NCI-H460 (cell line): ENCODE results near the gene SIPA1L3. TPM values are rescaled to one million over a fixed set of nuclear protein-coding genes. Genes with fewer than 3 reads are reported as not detected.

Experiments
- DNase-seq: peaks from one replicate; pipeline ENCODE4 v3.0.0-alpha.2; 2016; ENCODE audit warnings: low read depth; ENCODE audit errors: extremely low read depth
- total RNA-seq: library from RNA; depleted of rRNA; stranded (reverse); fragments of >200 nt; shearing (Covaris generic); gene quantifications from 2 replicates; pipeline ENCODE4 v1.2.3, GENCODE V29; 2014

SIPA1L3 gene
- total RNA-seq, 1 experiment from 2014 or later = 3.4 TPM

GRCh38 chr19:38172001-38172400 is 265.0 kb downstream of the SIPA1L3 start:
- no peak for DNase-seq

GRCh38 chr19:38173291-38174041 is 266.5 kb downstream of the SIPA1L3 start:
- no peak for DNase-seq

DNA sequence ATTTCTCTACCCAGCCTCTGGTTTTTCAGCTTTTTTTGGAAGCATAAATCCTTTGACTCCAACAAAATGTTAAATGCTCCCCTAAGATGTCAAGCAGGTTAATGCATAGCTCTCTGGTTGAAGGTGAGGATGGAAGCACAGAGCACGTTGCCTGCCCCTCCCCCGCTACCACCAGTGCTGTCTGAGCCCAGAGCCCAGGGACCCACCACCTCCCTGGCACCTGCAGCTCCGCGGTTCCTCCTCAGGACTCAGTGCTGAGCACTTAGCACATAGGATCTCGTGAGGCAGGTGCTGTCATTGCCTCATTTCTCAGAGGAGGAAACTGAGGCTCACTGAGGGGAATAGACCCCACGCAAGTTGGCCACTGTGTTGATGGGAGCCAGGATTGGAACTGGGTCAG is 268.4 kb downstream of the SIPA1L3 start:
- no peak for DNase-seq

DNA sequence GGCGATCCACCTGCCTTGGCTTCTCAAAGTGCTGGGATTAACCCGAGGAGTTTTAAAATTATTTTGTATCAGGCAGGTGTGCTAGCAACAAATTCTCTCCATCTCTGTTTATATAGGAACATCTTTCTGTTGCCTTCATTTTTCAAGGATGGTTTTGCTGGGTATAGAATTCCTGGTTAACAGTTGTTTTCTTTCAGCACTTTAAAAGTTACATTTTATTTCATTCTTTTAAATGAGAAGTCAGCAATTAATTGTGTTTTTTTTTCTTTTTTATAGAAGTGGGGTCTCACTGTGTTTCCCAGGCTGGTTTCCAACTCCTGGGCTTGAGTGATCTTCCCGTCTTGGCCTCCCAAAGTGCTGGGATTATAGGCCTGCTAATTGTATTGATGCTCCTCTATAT is 273.1 kb downstream of the SIPA1L3 start:
- DNase-seq = no peak

DNA sequence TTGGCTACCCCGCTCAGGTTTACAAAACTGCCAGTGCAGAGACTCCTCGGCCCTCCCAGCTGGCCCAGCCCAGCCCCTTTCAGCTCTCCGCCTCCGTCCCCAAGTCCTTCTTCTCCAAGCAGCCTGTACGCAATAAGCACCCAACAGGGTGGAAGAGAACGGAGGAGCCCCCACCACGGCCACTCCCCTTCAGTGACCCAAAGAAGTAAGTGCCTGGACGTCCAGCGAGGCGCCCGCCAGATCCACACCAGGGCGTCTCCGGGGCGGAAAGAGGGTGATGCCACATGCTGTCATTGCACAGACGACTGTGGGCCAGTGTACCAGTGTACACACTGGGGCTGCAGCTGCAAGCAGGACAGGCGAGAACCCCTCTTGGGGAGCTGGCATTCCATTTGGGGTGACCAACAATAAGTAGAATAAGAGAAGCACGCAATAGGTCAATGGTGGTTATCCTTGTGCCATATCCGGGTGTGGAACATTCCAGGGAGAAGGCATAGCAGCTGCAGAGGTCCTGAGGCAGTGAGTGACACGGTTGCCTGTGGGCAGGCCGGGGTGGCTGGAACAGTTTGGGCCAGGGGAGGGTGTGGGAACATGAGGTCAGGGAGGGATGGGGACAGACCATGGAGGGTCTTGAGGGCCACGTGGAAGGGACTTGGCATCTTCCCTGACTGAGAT is 275.7 kb downstream of the SIPA1L3 start:
- no peak for DNase-seq

DNA sequence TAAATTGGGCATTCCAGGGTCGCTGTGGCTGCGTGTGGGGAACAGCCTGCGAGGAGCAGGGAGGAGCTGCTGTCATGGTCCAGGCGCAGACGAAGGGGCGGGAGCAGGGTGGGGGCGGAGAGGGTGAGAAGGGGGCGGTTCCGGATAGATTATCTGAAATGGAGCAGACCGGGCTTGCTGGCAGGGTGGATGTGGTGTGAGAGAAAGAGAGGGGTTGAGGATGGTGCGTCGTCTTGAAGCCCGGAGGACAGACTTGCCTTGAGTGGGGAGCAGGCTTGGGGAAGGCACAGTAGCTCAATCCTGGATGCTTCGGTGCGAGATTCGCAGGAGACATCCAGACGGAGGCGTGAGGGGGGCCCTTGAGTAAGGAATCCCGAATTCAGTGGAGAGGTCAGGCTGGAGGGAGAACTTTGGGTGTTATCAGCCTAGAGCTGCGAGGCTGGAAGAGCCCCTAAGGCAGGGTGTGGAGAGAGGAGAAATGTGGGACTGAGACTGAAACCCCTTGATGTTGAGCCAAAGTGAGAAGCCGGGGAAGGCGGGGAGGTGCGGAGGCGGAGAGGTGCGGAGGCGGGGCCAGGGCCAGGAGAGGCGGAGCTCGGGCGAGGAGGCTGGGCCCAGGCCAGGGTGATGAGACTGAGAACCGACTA is 276.4 kb downstream of the SIPA1L3 start:
- no peak for DNase-seq

DNA sequence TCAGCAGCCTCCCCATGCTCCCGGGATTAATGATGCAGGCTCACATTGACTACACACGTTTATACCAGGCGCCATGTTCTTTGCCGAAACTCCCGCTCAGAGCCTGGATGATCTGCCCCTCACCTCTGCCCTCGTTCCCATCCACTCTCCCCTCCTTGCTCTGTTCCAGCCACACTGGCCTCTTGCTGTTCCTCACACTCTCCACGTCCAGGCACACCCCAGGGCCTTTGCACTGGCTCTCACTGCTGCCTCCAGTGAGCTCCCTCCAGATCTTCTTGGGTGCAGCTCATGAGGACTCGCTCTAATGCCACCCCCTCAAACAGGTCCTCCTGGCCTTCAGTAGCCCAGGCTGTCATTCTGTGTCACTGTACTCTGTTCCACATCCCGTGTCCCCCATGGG is 277.8 kb downstream of the SIPA1L3 start:
- no peak for DNase-seq

- DNase-seq = no peak
Observed at GRCh38 chr19:38185562-38185961, 278.6 kb downstream of the SIPA1L3 start.

DNA sequence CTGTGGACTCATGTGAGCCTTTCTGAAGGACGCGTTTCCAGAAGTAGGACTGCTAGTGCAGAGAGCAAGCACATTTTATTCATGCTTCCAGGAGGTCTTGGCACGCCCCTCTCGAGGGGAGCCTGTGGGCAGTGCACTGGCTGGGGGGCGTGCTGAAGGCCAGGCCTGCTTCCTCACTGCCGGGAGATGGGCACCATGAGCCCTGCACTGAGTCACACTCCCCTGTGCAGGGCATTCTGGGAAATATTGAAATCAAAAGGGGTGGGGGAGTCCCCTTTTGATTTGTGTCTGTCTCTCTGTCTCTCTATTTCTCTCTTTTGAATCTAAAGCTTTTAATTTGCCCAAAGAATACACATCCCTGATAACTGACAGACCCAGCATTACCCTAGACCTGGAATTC is 283.1 kb downstream of the SIPA1L3 start:
- no peak for DNase-seq

- no peak for DNase-seq
Observed at GRCh38 chr19:38190793-38191192, 283.8 kb downstream of the SIPA1L3 start.

- no peak for DNase-seq
Observed at GRCh38 chr19:38191747-38192146, 284.7 kb downstream of the SIPA1L3 start.

DNA sequence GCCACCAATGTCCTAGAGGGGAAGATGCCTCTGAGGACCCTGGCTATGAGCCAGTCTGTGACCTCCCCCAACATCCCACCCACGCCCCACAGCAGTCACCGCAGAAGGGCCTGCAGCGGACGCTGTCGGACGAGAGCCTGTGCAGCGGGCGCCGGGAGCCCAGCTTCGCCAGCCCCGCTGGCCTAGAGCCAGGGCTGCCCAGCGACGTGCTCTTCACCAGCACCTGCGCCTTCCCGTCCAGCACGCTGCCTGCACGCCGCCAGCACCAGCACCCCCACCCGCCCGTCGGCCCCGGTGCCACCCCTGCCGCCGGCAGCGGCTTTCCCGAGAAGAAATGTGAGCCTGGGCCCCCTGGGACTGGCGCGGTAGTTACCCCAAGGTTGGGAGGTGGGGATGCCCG is 286.4 kb downstream of the SIPA1L3 start:
- DNase-seq = no peak

- no peak for DNase-seq
Observed at GRCh38 chr19:38194061-38194701, 287.2 kb downstream of the SIPA1L3 start.

DNA sequence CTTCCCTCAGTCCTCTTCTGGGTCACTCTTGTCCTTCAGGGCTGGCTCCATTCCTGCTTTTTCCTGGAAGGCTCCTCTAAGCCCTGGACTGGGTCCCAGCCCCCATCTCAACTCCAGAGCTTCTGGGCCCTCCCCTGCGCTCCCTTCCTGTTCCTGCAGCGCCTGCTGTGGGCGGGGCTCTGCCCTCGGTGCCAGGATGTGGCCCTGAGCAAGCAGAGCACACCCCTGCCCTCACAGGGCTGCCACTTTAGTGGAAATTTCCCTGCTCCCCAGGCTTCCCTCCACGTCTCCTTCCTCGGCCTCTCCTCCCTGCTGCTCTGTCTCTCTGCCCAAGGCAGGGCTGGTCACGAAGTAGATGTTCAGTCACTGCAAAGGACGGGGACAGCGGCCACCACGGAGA is 288.2 kb downstream of the SIPA1L3 start:
- no peak for DNase-seq

- DNase-seq = no peak
Observed at GRCh38 chr19:38196245-38196837, 289.3 kb downstream of the SIPA1L3 start.

DNA sequence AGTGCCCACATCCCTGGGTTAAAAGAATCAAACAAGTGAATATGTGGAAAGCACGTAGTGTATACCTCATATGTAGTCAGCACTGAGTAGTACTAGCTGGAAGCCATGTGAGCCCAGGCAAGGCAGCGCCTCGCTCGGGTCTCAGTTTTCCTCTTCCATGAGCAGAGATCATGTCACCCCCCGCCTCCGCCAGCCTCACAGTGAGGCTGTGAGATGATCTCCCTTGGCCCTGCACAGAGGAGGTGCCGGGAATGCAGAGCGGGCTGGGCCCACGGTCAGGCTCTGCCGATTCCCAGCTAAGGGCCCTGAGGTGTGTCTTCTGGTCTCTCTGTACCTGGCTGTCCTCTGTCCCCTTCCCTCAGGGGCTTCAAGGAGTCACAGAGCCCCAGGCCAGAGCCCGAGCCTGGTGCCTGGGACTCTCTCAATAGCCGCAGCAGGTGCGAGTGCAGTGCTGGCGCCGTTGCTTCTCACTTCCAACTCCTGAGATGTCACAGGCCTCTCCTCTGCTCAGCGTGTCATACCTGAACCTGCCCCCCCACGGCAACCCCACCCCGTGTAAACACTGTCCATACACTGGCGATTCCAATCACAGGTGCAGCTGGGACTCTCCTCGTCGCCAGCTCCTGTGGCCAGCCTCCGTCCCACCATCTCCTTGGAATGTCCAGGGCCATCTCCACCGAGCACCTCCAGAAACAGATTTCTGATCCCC is 290.1 kb downstream of the SIPA1L3 start:
- DNase-seq = no peak

DNA sequence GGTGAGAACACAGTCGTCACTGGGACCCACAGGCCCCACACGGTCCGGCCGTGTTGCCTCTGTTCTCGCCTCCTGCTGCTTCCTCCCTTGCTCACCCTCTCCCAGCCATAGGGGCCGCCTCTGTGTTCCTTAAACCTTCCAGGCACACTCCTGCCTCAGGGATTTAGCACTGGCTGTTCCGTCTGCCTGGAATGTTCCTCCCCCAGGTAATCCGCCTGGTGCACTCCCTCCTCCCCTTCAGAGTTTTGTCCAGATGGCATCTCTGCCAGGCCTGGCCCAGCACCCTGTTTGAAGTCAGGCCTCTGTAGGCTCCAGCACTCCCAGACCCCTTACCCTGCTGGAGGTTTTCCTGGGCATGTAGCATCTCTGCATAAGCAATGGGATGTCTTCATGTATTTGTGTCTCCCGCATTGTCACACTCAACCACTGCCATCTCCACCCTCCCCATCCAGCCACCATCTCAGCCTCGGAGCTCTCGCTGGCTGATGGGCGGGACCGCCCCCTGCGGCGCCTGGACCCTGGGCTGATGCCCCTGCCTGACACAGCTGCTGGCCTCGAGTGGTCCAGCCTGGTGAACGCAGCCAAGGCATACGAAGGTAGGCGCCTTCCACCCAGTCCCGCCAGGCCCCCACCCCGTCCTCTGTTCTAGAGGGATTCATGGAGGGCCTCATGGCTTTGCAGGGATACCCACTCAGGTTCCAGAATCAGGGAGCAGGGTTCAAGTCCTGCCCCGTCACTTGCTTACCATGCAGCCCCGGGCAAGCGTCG is 291.1 kb downstream of the SIPA1L3 start:
- DNase-seq = no peak

DNA sequence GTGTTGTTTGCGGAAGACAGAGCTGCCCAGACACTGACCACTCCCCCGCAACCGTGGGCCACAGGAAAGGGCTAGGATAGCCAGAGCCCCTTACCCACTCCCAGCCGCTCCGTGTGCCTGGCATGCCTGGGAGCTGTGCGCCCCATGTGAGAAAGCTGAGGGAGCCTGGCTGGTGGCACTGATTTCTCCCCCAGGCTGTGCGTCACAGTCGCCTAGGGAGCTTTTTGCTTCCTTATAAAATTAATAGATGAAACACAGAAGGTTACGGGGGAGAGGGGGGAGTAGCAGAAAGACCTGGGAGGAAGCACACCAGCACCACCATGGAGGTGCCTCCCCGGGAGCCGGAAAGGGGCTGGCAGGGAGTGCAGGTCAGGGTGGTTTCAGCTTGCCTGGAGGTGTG is 292.3 kb downstream of the SIPA1L3 start:
- no peak for DNase-seq

- DNase-seq = no peak
Observed at GRCh38 chr19:38201731-38202130, 294.7 kb downstream of the SIPA1L3 start.

GRCh38 chr19:38202504-38202903 is 295.5 kb downstream of the SIPA1L3 start:
- DNase-seq = no peak
